Uterus (tissue), 4 donors: Measurements from ENCODE around the gene ADAMTS17. TPM values are rescaled to one million over a fixed set of nuclear protein-coding genes. Genes with fewer than 3 reads are reported as not detected.

Experiments
- DNase-seq, 2 donors: peaks; one replicate each; pipeline ENCODE4 v3.0.0-alpha.2; 2019 to 2020
- H3K27ac ChIP-seq, 2 donors: fragments of 200-600 bp; sonication (generic); 1 replicate in 1 of 2; 2 replicates in 1 of 2; pipeline ENCODE4 v1.5.1; 2016 to 2018
- H3K27me3 ChIP-seq, 2 donors: fragments of 200-600 bp; sonication (generic); one replicate each; pipeline ENCODE4 v1.5.1; 2018 to 2019; ENCODE audit warnings: control low read depth in 1 of 2
- H3K36me3 ChIP-seq, 2 donors: fragments of 200-600 bp; sonication (generic); one replicate each; pipeline ENCODE4 v1.5.1; 2019; ENCODE audit warnings: control low read depth in 1 of 2
- H3K4me1 ChIP-seq, 2 donors: fragments of 200-600 bp; sonication (generic); one replicate each; pipeline ENCODE4 v1.5.1; 2018 to 2019; ENCODE audit warnings: control low read depth in 1 of 2
- H3K4me3 ChIP-seq, 2 donors: fragments of 200-600 bp; sonication (generic); 1 replicate in 1 of 2; 2 replicates in 1 of 2; pipeline ENCODE4 v1.5.1; 2018 to 2019; ENCODE audit warnings: mild to moderate bottlenecking in 1 of 2
- H3K9me3 ChIP-seq, 2 donors: fragments of 200-600 bp; sonication (generic); one replicate each; pipeline ENCODE4 v1.5.1; 2019; ENCODE audit warnings: control low read depth in 1 of 2
- POLR2A ChIP-seq, 2 donors: fragments of 450-650 bp; IDR thresholded peaks; one replicate each; pipeline ENCODE4 v1.6.1; 2016; ENCODE audit warnings: antibody characterized with exemption in 2 of 2, mild to moderate bottlenecking in 1 of 2, moderate library complexity in 1 of 2
- intact Hi-C: fragments of 100-400 bp; cut with DNase I; formaldehyde crosslinking; loops from one replicate; pipeline ENCODE4 v1.15.1; 2023; ENCODE audit warnings: low total_unique reads
- total RNA-seq, 4 donors: library from RNA; depleted of rRNA in 3 of 4; stranded (reverse); fragments of >200 nt in 3 of 4; gene quantifications; one replicate each; pipeline versions ENCODE4 v1.1.0 to v1.2.4, GENCODE V29; 2014 to 2023
- TF ChIP-seq, protein P1 (sequence below), 4 experiments: fragments of 200-600 bp in 2 of 4; fragments of 450-650 bp in 2 of 4; sonication (generic) in 2 of 4; IDR thresholded peaks; one replicate each; pipeline ENCODE4 v1.5.1; 2016 to 2019; ENCODE audit warnings: antibody characterized with exemption in 4 of 4, mild to moderate bottlenecking in 2 of 4, moderate library complexity in 1 of 4
- donor health status: DM: yes; HTN: yes; CAD: no.

ADAMTS17 gene
- total RNA-seq, 4 donors from 2014 or later = 3.1 to 17.1 (median 8.1) TPM; not detected in 1

DNA sequence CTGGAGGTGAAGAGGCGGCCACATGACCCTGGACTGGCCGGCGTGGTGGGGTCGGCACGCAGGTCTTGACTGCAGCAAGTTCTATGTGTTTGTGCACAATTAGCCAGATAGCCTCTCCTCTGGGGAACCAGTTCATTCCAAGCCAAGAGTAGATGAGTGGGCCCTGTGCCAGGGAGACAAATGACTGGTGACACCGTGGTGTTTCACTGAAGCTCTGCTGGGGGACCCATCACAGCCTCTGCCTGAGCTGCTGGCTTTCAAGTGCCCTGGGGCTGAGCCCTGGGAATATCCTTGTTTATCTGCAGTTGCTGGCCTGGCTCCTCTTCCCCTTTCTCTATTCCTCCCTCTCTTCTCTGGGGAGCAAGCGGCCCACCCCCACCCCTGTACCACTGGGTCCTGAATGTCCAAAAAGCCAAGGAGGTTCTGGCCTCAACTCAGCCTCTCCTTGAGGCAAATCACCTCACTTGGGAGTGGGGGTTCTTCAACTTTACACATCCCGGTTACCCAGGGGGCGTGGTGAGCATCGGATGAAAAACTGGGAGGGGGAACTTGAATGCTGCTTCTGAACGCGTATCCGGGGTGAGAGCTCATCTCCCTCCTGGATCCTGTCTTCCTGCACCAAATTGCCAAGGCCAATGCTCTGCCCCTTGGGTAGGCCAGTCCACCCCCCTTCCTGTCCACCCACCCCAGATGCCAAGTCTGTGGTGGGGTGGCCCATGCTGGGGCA lies 408.9 kb downstream of the ADAMTS17 start:
- H3K4me1 ChIP-seq = no peaks in the 10 kb centered on the region
- H3K27me3 ChIP-seq = no peaks in the 10 kb centered on the region
- intact Hi-C loops = no loop called here
- no peak overlapping the region for H3K4me3 ChIP-seq
- no peak for TF ChIP-seq POLR2A (IDR thresholded peaks at IDR 0.05)
- TF ChIP-seq, protein P1, sequence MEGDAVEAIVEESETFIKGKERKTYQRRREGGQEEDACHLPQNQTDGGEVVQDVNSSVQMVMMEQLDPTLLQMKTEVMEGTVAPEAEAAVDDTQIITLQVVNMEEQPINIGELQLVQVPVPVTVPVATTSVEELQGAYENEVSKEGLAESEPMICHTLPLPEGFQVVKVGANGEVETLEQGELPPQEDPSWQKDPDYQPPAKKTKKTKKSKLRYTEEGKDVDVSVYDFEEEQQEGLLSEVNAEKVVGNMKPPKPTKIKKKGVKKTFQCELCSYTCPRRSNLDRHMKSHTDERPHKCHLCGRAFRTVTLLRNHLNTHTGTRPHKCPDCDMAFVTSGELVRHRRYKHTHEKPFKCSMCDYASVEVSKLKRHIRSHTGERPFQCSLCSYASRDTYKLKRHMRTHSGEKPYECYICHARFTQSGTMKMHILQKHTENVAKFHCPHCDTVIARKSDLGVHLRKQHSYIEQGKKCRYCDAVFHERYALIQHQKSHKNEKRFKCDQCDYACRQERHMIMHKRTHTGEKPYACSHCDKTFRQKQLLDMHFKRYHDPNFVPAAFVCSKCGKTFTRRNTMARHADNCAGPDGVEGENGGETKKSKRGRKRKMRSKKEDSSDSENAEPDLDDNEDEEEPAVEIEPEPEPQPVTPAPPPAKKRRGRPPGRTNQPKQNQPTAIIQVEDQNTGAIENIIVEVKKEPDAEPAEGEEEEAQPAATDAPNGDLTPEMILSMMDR (IDR thresholded peaks at IDR 0.05) = no peak
- no peak overlapping the region for H3K27ac ChIP-seq
- no peaks in the 10 kb centered on the region for H3K9me3 ChIP-seq
- DNase-seq = no peak
- H3K36me3 ChIP-seq = no peaks in the 10 kb centered on the region

DNA sequence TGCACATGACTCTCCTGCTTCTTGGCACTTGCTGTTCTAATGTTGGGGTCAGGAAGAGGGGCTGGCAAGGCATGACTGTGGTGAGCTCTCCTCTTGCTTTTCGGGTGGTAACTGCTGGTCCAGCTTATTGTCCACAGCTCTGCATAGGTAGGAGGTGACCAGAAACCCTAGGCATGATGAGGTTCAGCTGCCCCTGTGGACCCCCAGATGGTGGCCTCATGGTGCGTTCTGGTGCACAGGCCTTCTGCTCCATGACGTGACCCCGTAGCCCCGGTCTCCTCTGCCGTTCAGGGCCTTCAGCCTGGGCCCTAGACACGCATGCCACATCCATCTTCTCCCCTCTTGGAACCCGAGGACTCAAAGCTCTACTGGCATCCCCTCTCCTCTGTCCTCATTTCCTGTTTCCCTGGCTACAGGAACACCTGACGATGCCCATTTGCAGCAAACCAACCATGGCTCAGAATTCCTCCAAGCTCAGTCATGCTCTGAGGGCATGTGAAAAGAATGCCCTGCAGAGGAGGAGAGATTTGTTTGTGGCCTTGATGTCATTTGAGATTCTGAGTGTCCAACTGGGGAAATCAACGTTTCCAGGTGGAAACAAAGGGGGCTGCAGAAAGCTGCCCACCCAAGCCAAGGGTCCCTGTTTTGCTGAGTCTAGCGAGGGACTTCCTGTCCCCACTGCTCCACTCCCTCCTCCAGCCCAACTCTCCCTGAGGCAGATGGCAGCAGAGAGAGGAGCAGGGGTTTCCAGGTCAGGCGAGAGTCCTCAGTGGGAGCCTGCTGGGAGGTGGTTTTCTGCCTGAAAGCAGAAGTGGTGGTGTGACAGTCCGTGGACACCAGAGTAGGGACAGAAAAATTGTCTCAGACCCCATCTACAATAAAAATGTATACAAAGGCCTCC lies 409.8 kb downstream of the ADAMTS17 start:
- no peaks in the 10 kb centered on the region for H3K36me3 ChIP-seq
- TF ChIP-seq, protein P1 (IDR thresholded peaks at IDR 0.05) = no peak
- no peak for TF ChIP-seq POLR2A (IDR thresholded peaks at IDR 0.05)
- intact Hi-C loops = no loop called here
- DNase-seq = no peak
- H3K27ac ChIP-seq = no peak overlapping the region
- no peaks in the 10 kb centered on the region for H3K9me3 ChIP-seq
- no peak overlapping the region for H3K4me3 ChIP-seq
- no peaks in the 10 kb centered on the region for H3K27me3 ChIP-seq
- H3K4me1 ChIP-seq = no peaks in the 10 kb centered on the region

DNA sequence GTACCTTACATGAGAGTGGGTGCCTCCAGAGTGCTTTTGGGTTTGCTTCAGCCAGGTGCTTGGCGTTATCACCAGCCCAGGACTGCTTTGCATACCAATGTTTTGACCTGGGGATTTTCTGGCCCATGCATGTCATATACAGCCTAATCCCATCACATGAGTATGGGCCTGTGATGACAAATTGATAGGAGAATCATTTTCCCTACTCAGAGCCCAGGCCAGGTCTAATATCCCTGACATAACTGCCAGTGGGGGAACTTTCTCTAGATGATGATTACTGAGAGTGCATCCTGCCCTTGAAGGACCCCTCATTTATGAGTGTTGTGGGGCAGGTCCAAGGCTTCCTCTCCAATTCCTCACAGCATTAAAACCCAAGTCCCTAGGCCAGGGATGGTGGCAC lies 411.1 kb downstream of the ADAMTS17 start:
- no peaks in the 10 kb centered on the region for H3K27me3 ChIP-seq
- DNase-seq = no peak
- H3K4me3 ChIP-seq = no peak overlapping the region
- peaks cover 0 to 4% of the 10 kb centered on the region in 2 donors for H3K4me1 ChIP-seq
- H3K36me3 ChIP-seq = no peaks in the 10 kb centered on the region
- no peak overlapping the region for H3K27ac ChIP-seq
- TF ChIP-seq POLR2A (IDR thresholded peaks at IDR 0.05) = no peak
- TF ChIP-seq, protein P1 (IDR thresholded peaks at IDR 0.05) = no peak
- intact Hi-C loops = no loop called here
- no peaks in the 10 kb centered on the region for H3K9me3 ChIP-seq

DNA sequence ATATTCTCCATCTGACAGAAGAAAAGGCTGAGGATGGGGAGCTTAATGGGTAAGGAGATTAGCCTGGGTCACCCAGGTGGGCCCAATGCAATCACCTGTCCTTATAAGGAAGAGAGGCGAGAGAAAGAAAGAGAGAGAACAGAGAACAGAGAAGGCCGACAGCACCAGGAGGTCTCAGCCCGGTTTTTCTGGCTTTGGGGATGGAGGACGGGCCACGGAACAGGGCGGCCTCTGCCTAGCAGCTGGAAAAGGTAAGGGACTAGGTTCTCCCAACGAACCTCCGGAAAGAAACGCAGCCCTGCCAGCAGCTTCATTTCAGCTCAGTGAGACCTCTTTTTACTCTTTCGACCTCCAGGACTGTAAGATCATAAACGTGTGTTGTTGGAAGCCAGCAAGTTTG lies 412.5 kb downstream of the ADAMTS17 start:
- Histone ChIP-seq H3K27ac (no peak overlapping the region), H3K4me3 (no peak overlapping the region), H3K36me3 (no peaks in the 10 kb centered on the region), H3K4me1 (peaks cover 0 to 4% of the 10 kb centered on the region in 2 donors), H3K9me3 (no peaks in the 10 kb centered on the region), H3K27me3 (no peaks in the 10 kb centered on the region)
- TF ChIP-seq POLR2A (IDR thresholded peaks at IDR 0.05) = no peak
- TF ChIP-seq, protein P1 (IDR thresholded peaks at IDR 0.05) = no peak
- intact Hi-C loops = no loop called here
- no peak for DNase-seq
